ENCODE measurements around the gene ITPR1.

DNA sequence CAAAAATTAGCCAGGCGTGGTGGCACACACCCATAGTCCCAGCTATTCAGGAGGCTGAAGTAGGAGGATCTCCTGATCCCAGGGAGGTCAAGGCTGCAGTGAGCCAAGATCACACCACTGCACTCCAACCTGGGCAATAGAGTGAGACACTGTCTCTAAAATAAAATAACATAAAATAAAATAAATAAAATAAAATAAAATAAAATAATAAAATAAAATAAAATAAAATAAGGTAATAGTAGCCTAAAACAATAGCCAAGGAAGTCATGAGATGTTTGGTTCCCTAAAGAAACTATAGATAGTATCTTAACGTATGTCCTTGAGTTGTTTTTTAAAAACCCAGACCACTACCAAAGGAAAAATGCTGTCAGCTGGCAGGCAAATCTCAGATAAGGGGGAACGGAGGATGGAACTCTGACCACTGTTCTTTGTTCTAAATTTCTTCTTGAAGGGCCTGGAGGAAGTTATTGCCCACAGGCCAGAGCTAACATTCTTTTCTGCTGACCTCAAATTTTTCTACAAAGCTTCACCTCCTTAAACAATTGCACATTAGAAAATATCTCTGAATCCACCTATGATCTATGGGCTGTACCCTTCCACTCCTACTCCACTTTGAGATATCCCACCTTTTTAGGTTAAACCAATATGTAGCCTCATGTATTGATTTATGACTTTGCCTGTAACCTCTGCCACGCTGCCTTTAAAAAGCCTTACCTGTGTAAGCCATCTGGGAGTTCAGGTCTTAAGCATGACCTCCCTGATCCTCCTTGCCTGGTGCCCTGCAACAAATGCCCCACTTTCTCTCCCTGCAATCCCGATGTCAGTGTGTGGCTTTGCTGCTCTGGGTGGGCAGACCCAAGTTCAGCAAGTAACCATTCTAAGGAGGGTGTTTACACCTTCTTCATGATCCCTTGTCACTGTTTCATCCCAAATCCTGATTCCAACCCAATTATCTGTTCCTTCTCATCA is 359.9 kb downstream of the ITPR1 start:
- TF ChIP-seq EZH2 (IDR thresholded peaks at IDR 0.05; ENCODE audit: low read depth) = no peak
- TF ChIP-seq, protein P1, sequence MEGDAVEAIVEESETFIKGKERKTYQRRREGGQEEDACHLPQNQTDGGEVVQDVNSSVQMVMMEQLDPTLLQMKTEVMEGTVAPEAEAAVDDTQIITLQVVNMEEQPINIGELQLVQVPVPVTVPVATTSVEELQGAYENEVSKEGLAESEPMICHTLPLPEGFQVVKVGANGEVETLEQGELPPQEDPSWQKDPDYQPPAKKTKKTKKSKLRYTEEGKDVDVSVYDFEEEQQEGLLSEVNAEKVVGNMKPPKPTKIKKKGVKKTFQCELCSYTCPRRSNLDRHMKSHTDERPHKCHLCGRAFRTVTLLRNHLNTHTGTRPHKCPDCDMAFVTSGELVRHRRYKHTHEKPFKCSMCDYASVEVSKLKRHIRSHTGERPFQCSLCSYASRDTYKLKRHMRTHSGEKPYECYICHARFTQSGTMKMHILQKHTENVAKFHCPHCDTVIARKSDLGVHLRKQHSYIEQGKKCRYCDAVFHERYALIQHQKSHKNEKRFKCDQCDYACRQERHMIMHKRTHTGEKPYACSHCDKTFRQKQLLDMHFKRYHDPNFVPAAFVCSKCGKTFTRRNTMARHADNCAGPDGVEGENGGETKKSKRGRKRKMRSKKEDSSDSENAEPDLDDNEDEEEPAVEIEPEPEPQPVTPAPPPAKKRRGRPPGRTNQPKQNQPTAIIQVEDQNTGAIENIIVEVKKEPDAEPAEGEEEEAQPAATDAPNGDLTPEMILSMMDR (conservative IDR thresholded peaks at IDR 0.05) = no peak

Measured in PC-9 (cell line).